Putamen (tissue), 1 donor: Measurements from ENCODE around the gene CTSD.
A peak's percentile ranks its signal among the peaks of the same experiment; 100 is the strongest.

Source experiments
- DNase-seq: peaks from one replicate; pipeline ENCODE4 v3.0.0-alpha.2; 2016; ENCODE audit warnings: low spot score

Gene CTSD

GRCh38 chr11:1744891-1745700 is 18.6 kb downstream of the CTSD start:
- DNase-seq: no peak

- peak; percentile 67 for DNase-seq
Observed at GRCh38 chr11:1744137-1744886, 19.4 kb downstream of the CTSD start.

DNA sequence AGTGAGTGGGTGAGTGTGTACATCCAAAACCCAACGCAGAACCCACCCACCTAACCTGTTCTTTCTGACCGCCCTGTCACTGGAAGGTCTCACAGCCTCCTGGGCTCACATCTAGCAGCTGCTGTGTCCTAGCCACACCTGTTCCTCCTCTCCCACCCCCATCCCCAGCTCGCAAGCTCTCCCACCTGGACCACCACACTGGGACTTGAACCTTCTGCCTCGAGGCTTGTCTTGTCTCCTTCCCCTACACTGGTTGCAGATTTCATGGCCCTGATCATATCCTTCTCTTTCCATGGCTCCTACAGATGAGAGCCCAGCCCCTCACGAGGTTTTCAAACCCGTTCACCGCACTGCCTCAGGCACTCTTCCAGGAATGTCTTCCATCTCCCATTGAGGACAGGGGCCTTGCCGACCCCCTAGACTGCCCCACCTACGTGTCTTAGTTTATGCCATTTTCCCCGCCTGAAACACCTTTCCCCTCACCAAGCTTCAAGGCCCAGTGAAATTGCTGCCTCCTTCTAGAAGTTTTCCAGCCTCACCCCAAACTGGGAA is 20.1 kb downstream of the CTSD start:
- no peak for DNase-seq

DNA sequence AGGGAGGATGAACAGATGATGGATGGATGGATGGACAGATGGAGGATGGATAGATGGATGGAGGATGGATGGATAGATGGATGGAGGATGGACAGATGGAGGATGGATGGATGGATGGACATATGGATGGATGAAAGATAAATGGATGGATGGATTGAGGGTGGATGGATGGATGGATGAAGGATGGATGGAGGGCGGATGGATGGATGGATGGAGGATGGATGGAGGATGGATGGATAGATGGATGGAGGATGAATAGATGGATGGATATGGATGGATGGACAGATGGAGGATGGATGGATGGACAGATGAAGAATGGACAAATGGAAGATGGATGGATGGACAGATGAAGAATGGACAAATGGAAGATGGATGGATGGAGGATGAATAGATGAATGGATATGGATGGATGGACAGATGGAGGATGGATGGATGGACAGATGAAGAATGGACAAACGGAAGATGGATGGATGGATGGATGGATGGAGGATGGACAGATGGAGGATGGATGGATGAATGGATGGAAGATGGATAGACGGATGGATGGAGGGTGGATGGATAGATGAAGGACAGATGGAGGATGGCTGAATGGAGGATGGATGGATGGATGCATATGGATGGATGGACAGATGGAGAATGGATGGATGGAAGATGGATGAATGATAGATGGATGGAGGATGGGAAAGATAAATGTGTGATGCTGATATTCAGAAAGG is 20.7 kb downstream of the CTSD start:
- DNase-seq: no peak

DNA sequence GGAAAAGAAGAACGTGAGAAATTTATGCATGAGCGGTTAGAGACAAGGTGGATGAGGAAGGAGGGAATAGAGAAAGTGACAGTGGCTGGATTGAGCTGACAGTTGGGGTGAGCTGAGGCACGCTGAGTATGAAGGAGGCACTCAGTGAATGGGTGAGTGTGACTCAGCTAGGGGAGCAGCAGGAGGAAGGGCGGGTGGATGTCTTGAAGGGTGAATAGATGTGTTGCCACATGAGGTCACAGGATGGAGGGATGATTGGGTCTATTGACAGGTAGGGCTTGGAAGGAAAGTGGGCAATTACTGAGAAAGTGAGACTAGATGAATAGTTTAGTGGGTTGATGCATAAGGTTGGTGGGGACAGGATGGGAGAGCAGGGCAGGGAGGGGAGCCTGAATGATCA is 21.4 kb downstream of the CTSD start:
- no peak for DNase-seq

DNA sequence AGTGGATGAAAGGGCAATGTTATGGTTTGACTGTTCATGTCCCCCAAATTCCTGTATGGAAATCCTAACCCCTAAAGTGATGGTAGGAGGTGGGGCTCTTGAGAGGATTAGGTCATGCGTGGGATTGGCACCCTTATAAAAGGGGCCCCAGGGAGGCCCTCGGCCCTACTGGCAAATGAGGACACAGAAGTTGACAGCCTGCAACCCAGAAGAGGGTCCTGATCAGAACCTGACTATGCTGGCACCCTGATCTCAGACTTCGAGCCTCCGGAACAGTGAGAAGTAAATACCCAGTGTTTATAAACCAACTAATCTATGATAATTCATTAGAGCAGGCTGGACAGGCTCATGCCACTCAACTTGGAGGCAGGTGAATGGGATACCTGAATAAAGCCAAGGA is 22.0 kb downstream of the CTSD start:
- DNase-seq: no peak

DNA sequence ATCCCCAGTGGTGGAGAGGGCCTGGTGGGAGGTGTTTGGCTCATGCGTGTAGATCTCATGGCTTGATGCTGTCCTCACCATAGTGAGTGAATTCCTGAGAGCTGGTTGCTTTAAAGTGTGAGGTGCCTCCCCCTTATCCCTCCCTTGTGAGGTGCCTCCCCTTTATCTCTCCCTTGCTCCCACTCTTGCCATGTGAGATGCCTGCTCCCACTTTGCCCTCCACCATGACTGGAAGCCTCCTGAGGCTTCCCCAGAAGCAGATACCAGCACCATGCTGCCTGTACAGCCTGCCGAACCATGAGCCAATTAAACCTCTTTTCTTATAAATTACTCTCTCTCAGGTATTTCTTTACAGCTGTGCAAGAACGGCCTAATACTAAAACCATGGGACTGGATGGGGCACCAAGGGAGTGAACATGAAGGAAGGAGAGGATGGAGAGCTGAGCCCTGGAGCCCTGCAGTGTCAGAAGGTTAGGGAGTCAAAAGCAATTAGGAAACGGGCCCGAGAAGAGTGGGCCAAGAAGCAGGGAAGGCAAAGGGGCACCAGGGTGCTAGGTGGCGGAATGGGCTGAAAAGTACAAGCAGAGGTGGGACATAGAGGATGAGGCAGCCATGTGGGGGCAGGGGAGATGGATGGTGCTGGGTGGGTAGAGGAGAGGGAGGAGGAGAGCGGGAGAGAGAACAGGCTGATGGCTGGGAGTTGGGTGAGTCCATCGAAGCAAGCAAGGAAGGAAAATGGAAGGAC is 22.8 kb downstream of the CTSD start:
- no peak for DNase-seq

- no peak for DNase-seq
Observed at GRCh38 chr11:1739576-1739975, 24.2 kb downstream of the CTSD start.

DNA sequence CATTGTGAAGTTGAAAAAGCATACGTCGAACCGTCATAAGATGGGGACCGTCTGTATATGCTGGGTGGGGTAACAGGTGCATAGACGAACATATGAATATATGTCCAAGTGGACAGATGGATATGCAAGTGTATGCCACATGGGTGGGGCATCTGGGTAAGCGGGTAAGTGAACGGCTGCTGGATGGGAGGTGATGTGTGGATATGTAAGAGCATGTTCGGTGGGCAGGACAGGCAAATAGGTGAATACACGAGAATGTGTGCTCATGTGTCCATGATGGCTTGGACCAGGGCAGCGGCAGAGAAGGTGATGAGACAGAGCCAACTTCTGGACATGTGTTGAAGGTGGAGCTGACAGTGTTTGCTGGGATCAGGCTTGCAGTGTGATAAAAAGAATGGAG is 25.3 kb downstream of the CTSD start:
- DNase-seq: no peak

DNA sequence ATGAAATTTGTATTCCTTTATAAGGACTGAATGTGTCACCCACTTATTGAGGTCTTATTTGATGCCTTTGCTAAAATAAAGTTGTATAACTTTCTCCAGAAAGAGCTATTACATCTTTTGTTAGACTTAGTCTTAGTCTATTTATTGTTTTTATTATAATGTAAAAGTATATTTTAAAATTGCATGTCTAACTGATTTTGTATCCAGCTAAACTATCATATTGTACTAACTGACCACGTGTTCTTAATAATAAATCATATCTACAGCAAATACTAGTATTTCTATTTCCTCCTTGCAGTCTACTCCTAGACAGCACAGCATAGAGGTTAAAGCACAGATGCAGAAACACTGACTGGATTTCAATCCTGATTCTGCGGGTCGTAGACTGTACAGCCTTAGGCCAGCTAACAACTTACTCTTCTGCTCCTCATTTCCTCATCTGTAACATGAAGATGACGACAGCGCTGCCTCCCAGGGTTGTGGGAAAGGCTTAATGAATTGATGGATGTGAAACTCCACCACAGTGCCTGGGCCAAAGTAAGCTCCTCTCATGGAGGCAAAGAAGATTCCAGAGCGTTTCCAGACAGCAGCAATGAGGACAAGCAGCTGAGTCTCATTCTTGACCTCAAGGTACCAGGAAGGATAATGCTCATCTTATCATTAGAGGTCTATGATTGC is 26.5 kb downstream of the CTSD start:
- no peak for DNase-seq

DNA sequence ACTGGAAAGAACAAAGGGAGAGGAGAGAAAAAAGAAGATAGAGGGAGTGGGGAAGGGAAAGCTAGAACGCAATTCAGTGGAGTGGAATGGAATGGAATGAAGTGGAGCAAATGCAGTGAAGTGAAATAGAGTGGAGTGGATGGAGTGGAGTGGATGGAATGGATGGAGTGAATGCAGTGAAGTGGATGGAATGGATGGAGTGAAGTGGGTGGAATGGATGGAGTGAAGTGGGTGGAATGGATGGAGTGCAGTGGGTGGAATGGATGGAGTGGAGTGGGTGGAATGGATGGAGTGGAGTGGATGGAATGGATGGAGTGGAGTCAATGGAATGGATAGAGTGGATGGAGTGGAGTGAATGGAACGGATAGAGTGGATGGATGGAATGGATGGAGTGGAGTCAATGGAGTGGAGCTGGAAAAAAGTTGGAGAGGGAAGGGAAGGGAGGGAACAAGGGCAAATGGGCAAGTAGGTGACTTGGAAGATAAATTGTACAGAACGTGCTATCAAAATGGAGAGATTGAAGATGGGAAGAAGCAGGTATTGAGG is 27.2 kb downstream of the CTSD start:
- no peak for DNase-seq

- DNase-seq: no peak
Observed at GRCh38 chr11:1735271-1735670, 28.5 kb downstream of the CTSD start.

GRCh38 chr11:1734641-1735081 is 29.1 kb downstream of the CTSD start:
- no peak for DNase-seq

DNA sequence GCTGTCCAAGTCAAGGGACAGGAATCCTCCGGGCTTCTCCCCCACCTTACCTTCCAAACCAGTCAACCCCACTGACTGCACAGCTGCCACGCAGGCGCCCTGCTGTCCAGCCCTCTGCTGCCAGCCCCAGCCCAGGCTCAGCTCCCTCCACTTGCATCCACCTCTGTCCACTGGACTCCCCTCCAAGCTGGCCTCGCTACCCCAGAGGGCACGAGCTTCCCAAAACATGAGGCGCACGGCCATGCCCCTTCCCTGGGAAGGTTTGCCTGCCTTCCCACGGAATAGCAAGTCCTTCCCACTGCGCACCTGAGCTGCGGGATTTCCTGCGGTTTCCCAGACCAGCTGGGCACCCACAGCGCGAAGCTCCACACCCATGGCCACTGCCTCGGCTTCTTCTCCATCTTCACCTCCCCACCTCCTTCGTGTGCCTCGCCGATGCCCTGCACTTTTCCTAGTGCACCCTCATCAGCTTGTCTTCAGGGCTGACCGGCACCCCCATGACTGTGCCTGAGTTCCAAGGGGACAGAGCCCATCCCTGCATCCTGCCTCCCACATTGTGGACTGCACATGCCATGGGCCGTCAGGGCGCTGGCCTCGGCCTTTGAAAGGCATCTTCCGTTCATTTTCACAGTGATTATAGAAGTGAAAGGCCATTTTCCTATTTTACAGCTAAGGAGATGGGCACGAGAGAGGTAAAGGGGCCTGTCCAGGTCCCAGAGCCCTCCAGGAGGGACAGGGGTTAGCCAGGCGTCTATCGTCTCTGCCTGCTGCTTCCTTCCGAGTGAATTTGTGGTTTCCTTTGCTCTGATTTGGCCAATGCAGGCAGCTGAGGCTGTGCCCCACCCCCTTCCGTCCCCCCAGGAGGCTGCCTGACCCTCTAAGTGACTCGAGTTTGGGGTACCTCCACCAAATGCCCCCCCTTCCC is 29.7 kb downstream of the CTSD start:
- no peak for DNase-seq

- no peak for DNase-seq
Observed at GRCh38 chr11:1733009-1733715, 30.6 kb downstream of the CTSD start.

GRCh38 chr11:1732418-1733008 is 31.2 kb downstream of the CTSD start:
- DNase-seq: no peak

- no peak for DNase-seq
Observed at GRCh38 chr11:1731451-1732059, 32.2 kb downstream of the CTSD start.

- no peak for DNase-seq
Observed at GRCh38 chr11:1730059-1730629, 33.6 kb downstream of the CTSD start.
